AG04450 (cell line): ENCODE results near the gene RIPK4. TPM values are rescaled to one million over a fixed set of nuclear protein-coding genes. Genes with fewer than 3 reads are reported as not detected.
"Not testable (repeated sequence)": the region's sequence is repeated elsewhere in the genome, so short reads cannot be mapped to it uniquely, and the experiment has no call there.

ENCODE experiments used
- CTCF ChIA-PET: fragments of 300-600, 350-600 bp; formaldehyde crosslinking; extraction: SDS; loops from one replicate; lab custom pipeline; 2022; ENCODE audit warnings: antibody characterized with exemption, inconsistent platforms; lab: Charles Lee
- POLR2A ChIA-PET: fragments of 350-600 bp; formaldehyde crosslinking; extraction: SDS; loops from one replicate; lab custom pipeline; 2021; ENCODE audit warnings: antibody characterized with exemption, inconsistent platforms; lab: Yijun Ruan, JAX
- DNase-seq: peaks from one replicate; pipeline ENCODE4 v3.0.0-alpha.2; 2011; ENCODE audit warnings: low read depth, low spot score
- H3K27ac ChIP-seq: one replicate; pipeline ENCODE4 v1.5.1; 2012; ENCODE audit warnings: low read depth, low read length, control low read depth
- H3K27me3 ChIP-seq: one replicate; pipeline ENCODE4 v1.6.0; 2012; ENCODE audit warnings: low read length; ENCODE audit not compliant: control insufficient read depth, insufficient read depth
- H3K4me3 ChIP-seq: 2 replicates; pipeline ENCODE4 v1.5.1; 2011; ENCODE audit warnings: mild to moderate bottlenecking, low read depth, low read length, control low read depth
- H3K9me3 ChIP-seq: 2 replicates; pipeline ENCODE4 v1.5.1; 2012; ENCODE audit warnings: low read length; ENCODE audit not compliant: control insufficient read depth, insufficient read depth
- polyA plus RNA-seq: library from polyadenylated mRNA; depleted of rRNA; stranded (reverse); fragments of >200 nt; gene quantifications from 2 replicates; pipeline ENCODE4 v1.2.3, GENCODE V29; 2011
- TF ChIP-seq, protein P1 (sequence below): IDR thresholded peaks from 2 replicates; pipeline ENCODE4 v1.5.1; 2011; ENCODE audit warnings: low read depth, low read length, control low read depth, inconsistent platforms

RIPK4 gene
- polyA plus RNA-seq, 1 experiment, result not detected

- CTCF ChIA-PET, result interaction anchor here (0.6 kb wide), 2 partner anchors 8 to 124 kb away, joined by 3 to 6 read pairs; no protein-coding TSS in a partner anchor
- Histone ChIP-seq H3K27me3 (peaks cover 17% of the 10 kb centered on the region), H3K27ac (no peak overlapping the region), H3K4me3 (no peak overlapping the region), H3K9me3 (no peaks in the 10 kb centered on the region; the same call in 1 of the 2 replicates)
- no peak for DNase-seq
- POLR2A ChIA-PET, result no interaction called here
- TF ChIP-seq, protein P1, sequence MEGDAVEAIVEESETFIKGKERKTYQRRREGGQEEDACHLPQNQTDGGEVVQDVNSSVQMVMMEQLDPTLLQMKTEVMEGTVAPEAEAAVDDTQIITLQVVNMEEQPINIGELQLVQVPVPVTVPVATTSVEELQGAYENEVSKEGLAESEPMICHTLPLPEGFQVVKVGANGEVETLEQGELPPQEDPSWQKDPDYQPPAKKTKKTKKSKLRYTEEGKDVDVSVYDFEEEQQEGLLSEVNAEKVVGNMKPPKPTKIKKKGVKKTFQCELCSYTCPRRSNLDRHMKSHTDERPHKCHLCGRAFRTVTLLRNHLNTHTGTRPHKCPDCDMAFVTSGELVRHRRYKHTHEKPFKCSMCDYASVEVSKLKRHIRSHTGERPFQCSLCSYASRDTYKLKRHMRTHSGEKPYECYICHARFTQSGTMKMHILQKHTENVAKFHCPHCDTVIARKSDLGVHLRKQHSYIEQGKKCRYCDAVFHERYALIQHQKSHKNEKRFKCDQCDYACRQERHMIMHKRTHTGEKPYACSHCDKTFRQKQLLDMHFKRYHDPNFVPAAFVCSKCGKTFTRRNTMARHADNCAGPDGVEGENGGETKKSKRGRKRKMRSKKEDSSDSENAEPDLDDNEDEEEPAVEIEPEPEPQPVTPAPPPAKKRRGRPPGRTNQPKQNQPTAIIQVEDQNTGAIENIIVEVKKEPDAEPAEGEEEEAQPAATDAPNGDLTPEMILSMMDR, result no peak
Measured at GRCh38 chr21:41786509-41786987, 19.7 kb upstream of the RIPK4 start.

DNA sequence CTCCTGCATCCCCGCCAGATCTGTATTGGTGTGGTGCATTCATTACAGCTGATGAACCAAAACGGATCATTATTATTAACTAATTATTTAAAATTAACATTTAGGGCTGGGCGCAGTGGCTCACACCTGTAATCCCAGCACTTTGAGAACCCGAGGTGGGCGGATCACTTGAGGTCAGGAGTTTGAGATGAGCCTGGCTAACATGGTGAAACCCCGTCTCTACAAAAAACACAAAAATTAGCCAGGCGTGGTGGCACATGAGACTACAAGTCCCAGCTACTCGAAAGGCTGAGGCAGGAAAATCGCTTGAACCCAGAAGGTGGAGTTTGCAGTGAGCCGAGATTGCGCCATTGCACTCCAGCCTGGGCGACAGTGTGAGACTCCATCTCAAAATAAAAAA is 18.4 kb upstream of the RIPK4 start:
- H3K27ac ChIP-seq, H3K4me3 ChIP-seq, POLR2A ChIA-PET, H3K9me3 ChIP-seq, DNase-seq: not testable (repeated sequence)
- CTCF ChIA-PET, result interaction anchor here (0.6 to 1.4 kb wide), 2 partner anchors 32 to 411 kb away, joined by 3 read pairs; no protein-coding TSS in a partner anchor
- peaks cover 28% of the 10 kb centered on the region for H3K27me3 ChIP-seq

DNA sequence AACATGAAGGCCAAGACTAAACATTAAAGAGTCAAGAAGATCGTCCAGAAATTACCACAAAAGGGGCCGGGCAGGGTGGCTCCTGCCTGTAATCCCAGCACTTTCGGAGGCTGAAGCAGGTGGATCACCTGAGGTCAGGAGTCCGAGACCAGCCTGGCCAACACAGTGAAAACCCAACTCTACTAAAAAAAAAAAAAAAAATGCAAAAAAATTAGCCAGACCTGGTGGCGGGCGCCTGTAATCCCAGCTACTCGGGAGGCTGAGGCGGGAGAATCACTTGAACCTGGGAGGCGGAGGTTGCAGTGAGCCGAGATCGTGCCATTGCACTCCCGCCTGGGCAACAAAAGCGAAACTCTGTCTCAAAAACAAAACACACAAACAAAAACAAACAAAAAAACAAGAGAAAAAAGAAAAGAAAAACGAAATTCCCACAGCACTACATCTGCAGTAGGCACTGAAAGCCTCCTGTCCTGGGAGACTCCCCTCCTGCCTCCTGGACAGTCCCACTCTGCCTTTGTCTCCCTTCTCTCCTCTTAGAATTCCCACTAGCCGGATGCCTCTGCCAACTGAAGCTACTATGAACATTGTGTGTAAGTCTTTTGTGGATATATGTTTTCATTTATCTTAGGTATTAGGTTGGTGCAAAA is 17.7 kb upstream of the RIPK4 start:
- Histone ChIP-seq H3K9me3 (no peaks in the 10 kb centered on the region; the same call in 1 of the 2 replicates), H3K4me3 (no peak overlapping the region), H3K27ac (no peak overlapping the region), H3K27me3 (peaks cover 34% of the 10 kb centered on the region)
- TF ChIP-seq, protein P1, result no peak
- DNase-seq, result no peak
- ChIA-PET CTCF (interaction anchor here (1.4 kb wide), 1 partner anchor 32 kb away, joined by 3 read pairs; no protein-coding TSS in a partner anchor), POLR2A (interaction anchor here (0.6 kb wide), 1 partner anchor 172 kb away, joined by 3 read pairs; no protein-coding TSS in a partner anchor)

DNA sequence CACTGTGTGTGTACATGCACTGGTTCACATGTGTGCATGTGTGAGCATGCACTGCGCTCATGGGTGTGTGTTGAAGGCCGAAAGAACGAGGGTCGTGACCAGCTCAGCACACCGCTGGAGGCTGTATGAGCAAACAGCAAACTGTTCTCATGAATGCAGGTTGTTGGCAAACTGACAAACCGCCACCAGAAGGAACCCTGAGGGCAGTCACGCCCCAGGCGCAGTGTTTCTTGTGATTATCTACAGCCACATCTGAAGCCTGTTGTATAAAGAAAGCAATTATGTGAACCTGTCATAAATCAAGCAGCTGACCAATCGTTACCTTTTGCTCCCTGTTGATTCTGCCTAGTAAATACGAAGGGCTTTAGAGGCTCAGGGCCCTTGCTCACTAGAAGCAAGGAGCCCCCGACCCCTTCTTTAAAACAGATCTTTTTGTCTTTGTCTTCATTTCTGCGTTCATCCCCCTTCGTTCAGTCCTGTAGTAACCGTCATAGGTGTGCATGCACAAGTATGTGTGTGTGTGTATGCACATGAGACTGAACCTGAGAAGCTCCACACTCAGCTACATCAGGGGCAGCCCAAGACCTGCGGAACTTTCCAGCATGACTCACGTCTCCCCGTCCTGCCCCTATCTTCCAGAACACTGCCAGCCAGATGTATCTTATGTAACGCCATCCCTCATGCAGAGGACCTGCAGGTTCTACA is 16.8 kb upstream of the RIPK4 start:
- H3K4me3 ChIP-seq, result no peak overlapping the region
- DNase-seq, result no peak
- H3K9me3 ChIP-seq, result no peaks in the 10 kb centered on the region; the same call in 1 of the 2 replicates
- H3K27me3 ChIP-seq, result peaks cover 41% of the 10 kb centered on the region
- POLR2A ChIA-PET, result no interaction called here
- H3K27ac ChIP-seq, result no peak overlapping the region
- TF ChIP-seq, protein P1, result no peak
- CTCF ChIA-PET, result no interaction called here

DNA sequence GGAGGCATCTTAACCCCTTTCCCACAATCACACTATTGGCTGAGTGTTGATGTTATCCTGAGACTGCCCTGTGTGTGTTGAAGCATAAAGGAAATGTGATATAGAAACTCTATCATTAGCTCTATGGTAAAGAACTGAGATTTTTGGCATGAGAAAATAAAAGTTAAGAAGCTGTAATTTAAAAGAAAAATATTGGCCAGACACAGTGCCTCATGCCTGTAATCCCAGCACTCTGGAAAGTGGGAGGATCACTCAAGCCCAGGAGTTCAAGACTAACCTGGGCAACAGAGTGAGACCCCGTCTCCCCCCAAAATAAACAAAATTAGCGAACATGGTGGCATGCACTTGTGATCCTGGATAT is 14.2 kb upstream of the RIPK4 start:
- Histone ChIP-seq H3K27ac (no peak overlapping the region), H3K4me3 (no peak overlapping the region), H3K9me3 (no peaks in the 10 kb centered on the region; the same call in 1 of the 2 replicates), H3K27me3 (peaks cover 38% of the 10 kb centered on the region)
- TF ChIP-seq, protein P1, result no peak
- DNase-seq, result no peak
- CTCF ChIA-PET, result interaction anchor here (0.7 kb wide), 1 partner anchor 169 kb away, joined by 3 read pairs; no protein-coding TSS in a partner anchor
- POLR2A ChIA-PET, result no interaction called here
